PFSK-1 (cell line): ENCODE measurements around the gene POU2F1.

Source experiments
- FOXP2 ChIP-seq: optimal IDR thresholded peaks from 2 replicates; pipeline ENCODE3; 2011; ENCODE audit warnings: borderline replicate concordance, control low read depth, inconsistent platforms; ENCODE audit not compliant: insufficient read depth; ENCODE audit errors: extremely low read length, extremely low read depth
- POLR2AphosphoS5 ChIP-seq: IDR thresholded peaks from 2 replicates; pipeline ENCODE4 v1.6.1; 2012; ENCODE audit warnings: low read depth, mild to moderate bottlenecking, control low read depth, low read length, moderate library complexity
- SIN3A ChIP-seq: IDR thresholded peaks from 2 replicates; pipeline ENCODE4 v1.6.1; 2012; ENCODE audit warnings: mild to moderate bottlenecking, low read length, moderate library complexity, borderline replicate concordance; ENCODE audit not compliant: insufficient read depth
- TAF1 ChIP-seq: IDR thresholded peaks from 2 replicates; pipeline ENCODE4 v1.6.1; 2012; ENCODE audit warnings: low read length, control low read depth, borderline replicate concordance; ENCODE audit not compliant: insufficient read depth
- TF ChIP-seq, protein P1 (sequence below), 2 experiments: IDR thresholded peaks; 2 replicates each; pipeline versions ENCODE4 v1.6.1 to v1.8.0; 2011 to 2012; ENCODE audit warnings: low read depth in 2 of 2, low read length in 2 of 2, control low read depth in 1 of 2, inconsistent platforms in 1 of 2, mild to moderate bottlenecking in 1 of 2, moderate library complexity in 1 of 2; ENCODE audit not compliant: insufficient read depth in 1 of 2

Gene POU2F1

DNA sequence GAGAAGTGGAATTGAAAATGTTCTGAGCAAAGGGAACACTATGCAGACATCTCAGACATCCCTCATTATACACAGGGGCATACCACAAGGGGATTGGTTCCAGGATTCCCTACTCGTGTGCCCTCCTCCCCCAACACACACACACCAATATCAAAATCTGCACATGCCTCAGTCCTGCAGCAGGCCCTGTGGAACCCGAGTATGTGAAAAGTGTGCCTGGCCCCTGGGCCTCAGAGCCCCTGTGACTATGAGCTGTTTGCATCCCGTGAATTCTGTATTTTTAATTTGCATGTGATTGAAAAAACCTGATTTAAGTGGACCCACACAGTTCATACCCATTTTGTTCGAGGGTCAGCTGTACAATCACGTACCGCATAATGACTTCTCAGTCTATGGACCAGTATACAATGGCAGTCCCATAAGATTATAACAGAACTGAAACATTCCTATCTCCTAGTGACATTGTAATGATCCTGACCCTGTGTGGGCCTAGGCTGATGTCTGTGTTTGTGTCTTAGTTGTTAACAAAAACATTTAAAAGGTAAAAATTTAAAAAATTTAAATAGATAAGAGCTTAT, 11.3 kb downstream of the POU2F1 start:
- TF ChIP-seq, protein P1, sequence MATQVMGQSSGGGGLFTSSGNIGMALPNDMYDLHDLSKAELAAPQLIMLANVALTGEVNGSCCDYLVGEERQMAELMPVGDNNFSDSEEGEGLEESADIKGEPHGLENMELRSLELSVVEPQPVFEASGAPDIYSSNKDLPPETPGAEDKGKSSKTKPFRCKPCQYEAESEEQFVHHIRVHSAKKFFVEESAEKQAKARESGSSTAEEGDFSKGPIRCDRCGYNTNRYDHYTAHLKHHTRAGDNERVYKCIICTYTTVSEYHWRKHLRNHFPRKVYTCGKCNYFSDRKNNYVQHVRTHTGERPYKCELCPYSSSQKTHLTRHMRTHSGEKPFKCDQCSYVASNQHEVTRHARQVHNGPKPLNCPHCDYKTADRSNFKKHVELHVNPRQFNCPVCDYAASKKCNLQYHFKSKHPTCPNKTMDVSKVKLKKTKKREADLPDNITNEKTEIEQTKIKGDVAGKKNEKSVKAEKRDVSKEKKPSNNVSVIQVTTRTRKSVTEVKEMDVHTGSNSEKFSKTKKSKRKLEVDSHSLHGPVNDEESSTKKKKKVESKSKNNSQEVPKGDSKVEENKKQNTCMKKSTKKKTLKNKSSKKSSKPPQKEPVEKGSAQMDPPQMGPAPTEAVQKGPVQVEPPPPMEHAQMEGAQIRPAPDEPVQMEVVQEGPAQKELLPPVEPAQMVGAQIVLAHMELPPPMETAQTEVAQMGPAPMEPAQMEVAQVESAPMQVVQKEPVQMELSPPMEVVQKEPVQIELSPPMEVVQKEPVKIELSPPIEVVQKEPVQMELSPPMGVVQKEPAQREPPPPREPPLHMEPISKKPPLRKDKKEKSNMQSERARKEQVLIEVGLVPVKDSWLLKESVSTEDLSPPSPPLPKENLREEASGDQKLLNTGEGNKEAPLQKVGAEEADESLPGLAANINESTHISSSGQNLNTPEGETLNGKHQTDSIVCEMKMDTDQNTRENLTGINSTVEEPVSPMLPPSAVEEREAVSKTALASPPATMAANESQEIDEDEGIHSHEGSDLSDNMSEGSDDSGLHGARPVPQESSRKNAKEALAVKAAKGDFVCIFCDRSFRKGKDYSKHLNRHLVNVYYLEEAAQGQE (IDR thresholded peaks at IDR 0.05; ENCODE audit: insufficient read depth in 1 of 2, low read depth in 2 of 2, low read length in 2 of 2) = no peak
- no peak for TF ChIP-seq FOXP2
- no peak for TF ChIP-seq SIN3A
- TF ChIP-seq POLR2AphosphoS5 = no peak
- no peak for TF ChIP-seq TAF1

DNA sequence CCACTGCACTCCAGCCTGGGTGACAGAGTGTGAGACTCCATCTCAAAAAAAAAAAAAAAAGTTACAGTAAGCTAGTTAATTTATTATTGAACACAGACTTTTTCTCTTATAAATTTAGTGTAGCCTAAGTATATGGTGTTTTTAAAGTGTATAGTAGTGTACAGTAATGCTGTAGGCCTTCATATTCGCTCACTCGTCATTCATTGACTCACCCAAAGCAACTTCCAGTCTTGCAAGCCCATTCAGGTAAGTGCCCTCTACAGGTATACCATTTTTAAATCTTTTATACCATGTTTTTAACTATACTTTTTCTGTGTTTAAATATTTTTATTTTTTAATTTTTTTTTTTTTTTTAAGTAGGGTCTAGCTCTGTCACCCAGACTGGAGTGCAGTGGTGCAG, 12.1 kb downstream of the POU2F1 start:
- TF ChIP-seq POLR2AphosphoS5 (no peak), FOXP2 (no peak), SIN3A (no peak)

DNA sequence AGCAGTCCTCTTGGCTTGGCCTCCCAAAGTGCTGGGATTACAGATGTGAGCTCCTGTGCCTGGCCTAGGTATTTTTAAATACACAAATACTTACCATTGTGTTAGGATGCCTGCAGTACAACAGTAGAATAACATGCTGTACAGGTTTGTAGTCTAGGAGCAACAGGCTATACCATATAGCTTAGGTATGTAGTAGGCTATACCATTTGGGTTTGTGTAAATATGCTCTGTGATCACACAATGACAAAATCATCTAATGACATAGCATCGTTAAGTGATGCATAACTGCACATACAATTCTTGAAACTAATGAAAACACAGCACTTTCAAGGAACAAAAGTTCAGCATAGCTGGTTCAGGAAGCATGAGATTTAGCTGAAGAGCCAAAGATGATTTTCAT, 12.7 kb downstream of the POU2F1 start:
- no peak for TF ChIP-seq FOXP2
- TF ChIP-seq, protein P1 (IDR thresholded peaks at IDR 0.05; ENCODE audit: insufficient read depth in 1 of 2, low read depth in 2 of 2, low read length in 2 of 2) = no peak
- TF ChIP-seq SIN3A = no peak
- TF ChIP-seq POLR2AphosphoS5 = no peak
- no peak for TF ChIP-seq TAF1

DNA sequence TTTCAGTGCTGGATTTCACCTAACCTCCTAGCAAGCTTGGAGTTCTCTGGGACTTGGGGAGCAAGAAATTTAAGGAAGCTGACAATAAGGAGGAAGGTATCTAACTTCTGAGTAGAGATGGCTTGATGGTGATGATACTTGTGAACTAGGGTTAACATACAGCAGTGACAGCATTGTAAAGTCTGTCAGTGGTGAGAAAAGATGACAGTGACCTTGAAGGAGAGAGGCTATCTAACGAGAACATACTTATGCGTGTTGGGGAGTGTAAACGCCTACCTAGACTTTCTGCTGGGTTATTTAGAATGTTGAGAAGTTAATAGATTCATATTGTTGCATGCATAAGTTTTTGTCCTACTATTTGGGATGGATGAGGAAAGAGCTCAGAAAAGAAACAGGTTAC, 16.3 kb downstream of the POU2F1 start:
- TF ChIP-seq, protein P1 (IDR thresholded peaks at IDR 0.05; ENCODE audit: insufficient read depth in 1 of 2, low read depth in 2 of 2, low read length in 2 of 2) = no peak
- TF ChIP-seq POLR2AphosphoS5 (no peak), TAF1 (no peak), FOXP2 (no peak), SIN3A (no peak)

DNA sequence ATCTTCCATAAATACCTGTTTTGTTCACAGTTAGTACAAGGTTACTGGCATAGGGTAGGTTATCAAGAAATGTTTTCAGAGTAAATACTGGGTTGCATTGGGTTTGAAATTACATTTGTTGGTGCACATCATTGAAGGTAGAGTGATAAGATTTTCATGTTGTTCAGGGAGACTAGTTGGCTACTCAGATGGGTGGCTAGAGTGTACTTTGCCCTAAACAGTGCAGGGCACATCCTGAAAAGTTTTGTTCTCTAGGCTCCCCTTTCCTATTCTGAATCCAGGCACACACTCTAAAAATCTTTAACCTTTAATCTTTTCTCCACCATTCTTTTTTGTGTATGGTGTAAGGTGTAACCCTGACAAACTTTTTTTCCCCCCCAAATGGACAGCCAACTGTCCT, 18.0 kb downstream of the POU2F1 start:
- TF ChIP-seq, protein P1 (IDR thresholded peaks at IDR 0.05; ENCODE audit: insufficient read depth in 1 of 2, low read depth in 2 of 2, low read length in 2 of 2) = no peak
- TF ChIP-seq SIN3A (no peak), POLR2AphosphoS5 (no peak), TAF1 (no peak), FOXP2 (no peak)
